SU-DHL-6 (cell line): Measurements from ENCODE around the gene TBCK.
"Not testable (repeated sequence)": the region's sequence is repeated elsewhere in the genome, so short reads cannot be mapped to it uniquely, and the experiment has no call there.

ENCODE experiments used
- H2AFZ ChIP-seq: fragments of 200-600 bp; sonication (generic); 2 replicates; pipeline ENCODE4 v1.6.1; 2014; ENCODE audit warnings: low read depth, mild to moderate bottlenecking, moderate library complexity, mixed read lengths, antibody characterized with exemption, low read length; ENCODE audit not compliant: severe bottlenecking
- H3F3A ChIP-seq: fragments of 200-600 bp; shearing (Covaris generic); 2 replicates; pipeline ENCODE4 v1.6.0; 2016; ENCODE audit warnings: antibody characterized with exemption, mild to moderate bottlenecking; ENCODE audit not compliant: insufficient read depth
- H3K27ac ChIP-seq: fragments of 200-600 bp; sonication (generic); 2 replicates; pipeline ENCODE4 v1.5.1; 2016; ENCODE audit warnings: low read depth, mild to moderate bottlenecking, low read length, moderate library complexity, mixed read lengths
- H3K27me3 ChIP-seq: fragments of 200-600 bp; sonication (generic), shearing (Covaris generic); 2 replicates; pipeline ENCODE4 v1.6.0; 2014; ENCODE audit warnings: mild to moderate bottlenecking, low read length
- H3K36me3 ChIP-seq: fragments of 200-600 bp; sonication (generic); 2 replicates; pipeline ENCODE4 v1.6.1; 2014; ENCODE audit warnings: mild to moderate bottlenecking, low read length, mixed read lengths
- H3K4me2 ChIP-seq: fragments of 300-600, 200-600 bp; shearing (Covaris generic), sonication (generic); 2 replicates; pipeline ENCODE4 v1.6.0; 2014; ENCODE audit warnings: low read length, low read depth, mild to moderate bottlenecking; ENCODE audit not compliant: poor library complexity, severe bottlenecking
- H3K4me3 ChIP-seq: fragments of 200-600 bp; sonication (generic); 2 replicates; pipeline ENCODE4 v1.5.1; 2014; ENCODE audit warnings: antibody characterized with exemption, low read length, mild to moderate bottlenecking, mixed read lengths; ENCODE audit not compliant: insufficient read depth, poor library complexity, severe bottlenecking
- H3K79me2 ChIP-seq: fragments of 200-600 bp; sonication (generic); 2 replicates; pipeline ENCODE4 v1.6.1; 2014; ENCODE audit warnings: mild to moderate bottlenecking, low read length, moderate library complexity; ENCODE audit not compliant: insufficient read depth
- H3K9ac ChIP-seq: fragments of 200-600 bp; sonication (generic); 2 replicates; pipeline ENCODE4 v1.7.0; 2014; ENCODE audit warnings: mild to moderate bottlenecking, low read length
- H3K9me2 ChIP-seq: fragments of 200-600 bp; sonication (generic); replicated peaks from 2 replicates; pipeline ENCODE4 v1.6.1; 2014; ENCODE audit warnings: low read length; ENCODE audit not compliant: insufficient read depth
- H3K9me3 ChIP-seq: fragments of 200-600 bp; sonication (generic); 2 replicates; pipeline ENCODE4 v1.6.1; 2014; ENCODE audit warnings: low read length, mixed read lengths; ENCODE audit not compliant: insufficient read depth
- H4K20me1 ChIP-seq: fragments of 200-600 bp; sonication (generic); 2 replicates; pipeline ENCODE4 v1.6.1; 2014; ENCODE audit warnings: low read depth, mild to moderate bottlenecking, antibody characterized with exemption, low read length, moderate library complexity, mixed read lengths
- EZH2phosphoT487 ChIP-seq: fragments of 200-600 bp; sonication (generic), shearing (Covaris generic); conservative IDR thresholded peaks from 2 replicates; pipeline ENCODE4 v1.6.1; 2018; ENCODE audit warnings: mild to moderate bottlenecking, antibody characterized with exemption, low read length, moderate library complexity, mixed read lengths
- TF ChIP-seq, protein P1 (sequence below): fragments of 200-600 bp; sonication (generic); IDR thresholded peaks from one replicate; pipeline ENCODE4 v1.5.1; 2017; ENCODE audit warnings: antibody characterized with exemption, mild to moderate bottlenecking, low read length, moderate library complexity; ENCODE audit not compliant: insufficient read depth, poor library complexity, severe bottlenecking

The TBCK gene

DNA sequence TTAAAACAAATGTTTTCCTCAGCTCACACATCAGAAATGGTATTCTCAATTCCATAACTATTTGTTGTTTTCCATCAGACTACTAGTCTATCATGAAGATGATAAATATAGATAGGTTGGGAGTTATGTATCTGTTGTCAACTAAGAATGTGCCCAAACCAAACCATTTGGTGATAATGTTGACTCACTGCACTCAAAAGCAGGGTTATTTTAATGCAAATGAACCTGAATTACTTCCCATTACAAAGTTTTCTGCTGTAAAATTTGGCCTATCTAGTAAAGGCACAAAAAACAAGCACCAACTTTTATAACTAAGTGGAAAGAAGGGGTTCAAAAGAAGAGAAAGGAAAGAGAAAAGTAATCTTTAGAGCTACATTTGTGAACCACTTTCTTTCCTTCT lies 93.5 kb downstream of the TBCK start:
- Histone ChIP-seq H3K79me2 (no peaks in the 10 kb centered on the region), H3K9me2 (no peaks in the 10 kb centered on the region), H3K4me2 (no peak overlapping the region), H3K36me3 (no peaks in the 10 kb centered on the region), H3K9ac (no peak overlapping the region), H3K4me3 (no peak overlapping the region), H4K20me1 (no peaks in the 10 kb centered on the region), H3F3A (no peaks in the 10 kb centered on the region), H2AFZ (no peak overlapping the region), H3K9me3 (no peaks in the 10 kb centered on the region), H3K27ac (no peak overlapping the region), H3K27me3 (no peaks in the 10 kb centered on the region)
- no peak for TF ChIP-seq EZH2phosphoT487
- TF ChIP-seq, protein P1, sequence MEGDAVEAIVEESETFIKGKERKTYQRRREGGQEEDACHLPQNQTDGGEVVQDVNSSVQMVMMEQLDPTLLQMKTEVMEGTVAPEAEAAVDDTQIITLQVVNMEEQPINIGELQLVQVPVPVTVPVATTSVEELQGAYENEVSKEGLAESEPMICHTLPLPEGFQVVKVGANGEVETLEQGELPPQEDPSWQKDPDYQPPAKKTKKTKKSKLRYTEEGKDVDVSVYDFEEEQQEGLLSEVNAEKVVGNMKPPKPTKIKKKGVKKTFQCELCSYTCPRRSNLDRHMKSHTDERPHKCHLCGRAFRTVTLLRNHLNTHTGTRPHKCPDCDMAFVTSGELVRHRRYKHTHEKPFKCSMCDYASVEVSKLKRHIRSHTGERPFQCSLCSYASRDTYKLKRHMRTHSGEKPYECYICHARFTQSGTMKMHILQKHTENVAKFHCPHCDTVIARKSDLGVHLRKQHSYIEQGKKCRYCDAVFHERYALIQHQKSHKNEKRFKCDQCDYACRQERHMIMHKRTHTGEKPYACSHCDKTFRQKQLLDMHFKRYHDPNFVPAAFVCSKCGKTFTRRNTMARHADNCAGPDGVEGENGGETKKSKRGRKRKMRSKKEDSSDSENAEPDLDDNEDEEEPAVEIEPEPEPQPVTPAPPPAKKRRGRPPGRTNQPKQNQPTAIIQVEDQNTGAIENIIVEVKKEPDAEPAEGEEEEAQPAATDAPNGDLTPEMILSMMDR = no peak

DNA sequence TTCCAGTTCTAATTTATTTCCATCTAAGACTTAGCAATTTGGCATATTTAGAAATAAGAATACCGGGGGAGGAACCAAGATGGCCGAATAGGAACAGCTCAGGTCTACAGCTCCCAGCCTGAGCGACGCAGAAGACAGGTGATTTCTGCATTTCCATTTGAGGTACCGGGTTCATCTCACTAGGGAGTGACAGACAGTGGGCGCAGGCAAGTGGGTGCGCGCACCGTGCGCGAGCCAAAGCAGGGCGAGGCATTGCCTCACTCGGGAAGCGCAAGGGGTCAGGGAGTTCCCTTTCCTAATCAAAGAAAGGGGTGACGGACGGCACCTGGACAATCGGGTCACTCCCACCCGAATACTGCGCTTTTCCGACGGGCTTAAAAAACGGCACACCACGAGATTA lies 102.7 kb downstream of the TBCK start:
- not testable (repeated sequence) for H3K79me2 ChIP-seq, H3F3A ChIP-seq, H3K9ac ChIP-seq, H3K36me3 ChIP-seq, H3K4me2 ChIP-seq, H3K4me3 ChIP-seq, H3K27ac ChIP-seq, H4K20me1 ChIP-seq, H3K9me2 ChIP-seq, H3K9me3 ChIP-seq, H3K27me3 ChIP-seq, H2AFZ ChIP-seq

DNA sequence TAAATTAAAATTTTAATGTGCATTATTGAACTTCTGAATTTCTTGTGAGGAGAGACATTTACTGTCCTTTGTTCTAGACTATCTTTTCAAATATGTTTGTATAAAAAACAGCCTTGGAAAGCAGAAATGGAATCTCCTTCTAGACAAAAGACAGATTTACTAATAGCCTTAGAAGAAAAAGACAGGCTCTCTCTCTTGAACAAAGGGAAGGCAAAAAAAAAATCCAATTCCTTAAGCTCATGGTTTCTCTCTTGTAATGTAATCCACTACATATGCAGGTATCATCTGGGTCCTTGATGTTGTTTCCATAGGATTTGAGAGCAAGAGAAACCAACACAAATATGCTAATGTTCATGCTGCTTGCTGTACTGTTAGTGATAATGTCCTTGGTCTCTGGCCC lies 106.0 kb downstream of the TBCK start:
- Histone ChIP-seq H3K9ac (no peak overlapping the region), H4K20me1 (no peaks in the 10 kb centered on the region), H3K27me3 (no peaks in the 10 kb centered on the region), H3K79me2 (no peaks in the 10 kb centered on the region), H3K4me2 (no peak overlapping the region), H3K27ac (no peak overlapping the region), H3K9me3 (no peaks in the 10 kb centered on the region), H3K9me2 (no peaks in the 10 kb centered on the region), H3F3A (no peaks in the 10 kb centered on the region), H3K4me3 (no peak overlapping the region), H3K36me3 (no peaks in the 10 kb centered on the region), H2AFZ (no peak overlapping the region)
- TF ChIP-seq, protein P1 = no peak
- TF ChIP-seq EZH2phosphoT487 = no peak

DNA sequence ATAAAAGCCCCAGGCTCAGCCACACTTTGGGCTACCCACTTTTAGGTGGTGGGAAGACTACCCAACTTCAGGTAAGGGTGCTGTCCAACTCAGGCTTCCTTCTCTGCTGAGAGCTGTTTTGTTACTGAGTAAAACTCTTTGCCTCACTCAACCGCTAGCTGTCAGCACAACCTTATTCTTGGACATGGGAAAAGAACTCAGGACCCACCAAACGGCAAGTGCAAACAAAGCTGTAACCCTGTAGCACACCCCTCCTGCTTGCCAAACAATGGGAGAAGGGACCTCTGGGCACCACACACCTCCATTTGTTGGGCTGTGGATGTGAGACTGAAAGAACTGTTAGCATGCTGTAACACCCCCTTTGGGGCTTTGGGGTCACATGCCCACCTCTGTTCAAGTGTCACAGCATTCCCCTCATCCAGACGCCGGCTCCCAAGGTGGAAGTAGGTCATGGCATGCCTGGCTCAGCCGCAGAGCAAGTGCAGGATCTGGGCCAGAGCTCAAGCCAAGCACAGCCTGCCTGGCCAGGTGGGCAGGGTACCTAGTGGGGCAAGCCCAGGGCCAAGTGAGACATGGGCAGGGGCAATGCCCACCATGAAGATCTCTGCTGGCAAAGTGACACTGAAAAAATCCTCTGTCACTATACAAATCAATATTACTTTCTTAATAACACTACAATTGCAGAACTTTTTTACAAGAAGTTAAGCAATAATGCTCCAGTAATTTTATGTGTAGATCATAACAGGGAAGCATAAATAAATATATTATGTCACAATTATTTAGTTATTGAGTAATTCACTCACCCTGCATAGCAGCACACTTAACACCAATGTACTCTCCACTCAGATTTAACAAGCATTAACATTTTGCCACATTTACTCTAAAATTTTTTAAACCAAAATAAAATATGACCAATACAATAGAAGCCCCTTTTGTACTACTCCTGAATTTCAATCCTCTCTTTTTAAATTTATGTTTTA lies 107.2 kb downstream of the TBCK start:
- no peaks in the 10 kb centered on the region for H3K36me3 ChIP-seq
- H2AFZ ChIP-seq = no peak overlapping the region
- H3K9ac ChIP-seq = no peak overlapping the region
- no peaks in the 10 kb centered on the region for H4K20me1 ChIP-seq
- TF ChIP-seq, protein P1 = no peak
- no peak for TF ChIP-seq EZH2phosphoT487
- H3F3A ChIP-seq = no peaks in the 10 kb centered on the region
- H3K9me2 ChIP-seq = no peaks in the 10 kb centered on the region
- H3K9me3 ChIP-seq = no peaks in the 10 kb centered on the region
- H3K4me3 ChIP-seq = no peak overlapping the region
- H3K27ac ChIP-seq = no peak overlapping the region
- no peaks in the 10 kb centered on the region for H3K79me2 ChIP-seq
- H3K27me3 ChIP-seq = no peaks in the 10 kb centered on the region
- no peak overlapping the region for H3K4me2 ChIP-seq
